HCT116 (cell line): ENCODE data around the gene SARM1. TPM values are rescaled to one million over a fixed set of nuclear protein-coding genes. Genes with fewer than 3 reads are reported as not detected.

Experiments
- ATAC-seq: fragments of 200-7000 bp; cut with Tn5 transposase; 2 replicates; pipeline ENCODE4 v1.9.1; 2020; ENCODE audit warnings: mild to moderate bottlenecking, moderate library complexity
- BruUV-seq: library from RNA; stranded (reverse); fragments of 400-500 nt; replicated peaks from 2 replicates; lab custom pipeline; 2021; lab: Mats Ljungman, UMichigan
- CTCF ChIA-PET: fragments of 300-600 bp; sonication (Branson Sonifier 250); formaldehyde crosslinking; loops from one replicate; lab custom pipeline; 2021; ENCODE audit warnings: antibody characterized with exemption; lab: Charles Lee
- POLR2A ChIA-PET: fragments of 300-600, 350-600 bp; sonication (Branson Sonifier 250); formaldehyde crosslinking; loops from one replicate; lab custom pipeline; 2021; ENCODE audit warnings: antibody characterized with exemption; lab: Charles Lee
- RAD21 ChIA-PET, 2 experiments: fragments of 300-600 bp; sonication (Branson Sonifier 250); formaldehyde crosslinking; loops; one replicate each; lab custom pipeline; 2023; ENCODE audit warnings: low total read pairs in 2 of 2; ENCODE audit not compliant: uncharacterized antibody in 2 of 2, unreplicated experiment in 2 of 2, low non-redundant PET in 1 of 2; lab: Charles Lee
- DNase-seq: peaks from one replicate; pipeline ENCODE4 v3.0.0-alpha.2; 2010; ENCODE audit warnings: low read depth, low spot score
- H2AFZ ChIP-seq: fragments of 200-600 bp; shearing (Covaris generic), sonication (generic); 2 replicates; pipeline ENCODE4 v1.6.1; 2017; ENCODE audit warnings: low read depth, mixed run types, mixed read lengths, antibody characterized with exemption, low read length; ENCODE audit not compliant: poor library complexity, severe bottlenecking
- H3K27ac ChIP-seq: 2 replicates; pipeline ENCODE4 v1.5.1; 2012; ENCODE audit warnings: low read depth, low read length
- H3K27me3 ChIP-seq: fragments of 200-600 bp; sonication (generic); 2 replicates; pipeline ENCODE4 v1.6.1; 2016; ENCODE audit warnings: mixed run types, low read length, mixed read lengths; ENCODE audit not compliant: insufficient read depth
- H3K36me3 ChIP-seq, 2 experiments: fragments of 200-500 bp in 1 of 2; fragments of 200-600 bp in 1 of 2; sonication (Bioruptor generic) in 1 of 2; sonication (generic) in 1 of 2; 2 replicates each; pipeline versions ENCODE4 v1.5.1 to v1.6.1; 2014 to 2016; ENCODE audit warnings: low read length in 2 of 2, inconsistent platforms in 1 of 2, mixed read lengths in 1 of 2, mixed run types in 1 of 2; ENCODE audit not compliant: insufficient read depth in 2 of 2, control insufficient read depth in 1 of 2
- H3K4me1 ChIP-seq, 2 experiments: fragments of 200-600 bp in 1 of 2; sonication (generic) in 1 of 2; 2 replicates each; pipeline versions ENCODE4 v1.5.1 to v1.6.1; 2012 to 2017; ENCODE audit warnings: low read length in 2 of 2, inconsistent platforms in 1 of 2, mild to moderate bottlenecking in 1 of 2, mixed read lengths in 1 of 2, mixed run types in 1 of 2, moderate library complexity in 1 of 2; ENCODE audit not compliant: insufficient read depth in 2 of 2, control insufficient read depth in 1 of 2
- H3K4me2 ChIP-seq: fragments of 200-600 bp; sonication (generic); 2 replicates; pipeline ENCODE4 v1.6.1; 2017; ENCODE audit warnings: mixed run types, low read length, mixed read lengths
- H3K4me3 ChIP-seq, 2 experiments: fragments of 200-600 bp in 1 of 2; sonication (generic) in 1 of 2; replicated peaks in 1 of 2; 2 replicates each; pipeline ENCODE4 v1.5.1; 2011 to 2016; ENCODE audit warnings: low read length in 2 of 2, control low read depth in 1 of 2, low read depth in 1 of 2, mild to moderate bottlenecking in 1 of 2, mixed read lengths in 1 of 2, mixed run types in 1 of 2
- H3K79me2 ChIP-seq: fragments of 200-600 bp; sonication (generic); 2 replicates; pipeline ENCODE4 v1.6.1; 2017; ENCODE audit warnings: mild to moderate bottlenecking, mixed run types, low read length, moderate library complexity, mixed read lengths; ENCODE audit not compliant: insufficient read depth
- H3K9ac ChIP-seq: fragments of 200-600 bp; sonication (generic); 2 replicates; pipeline ENCODE4 v1.6.1; 2016; ENCODE audit warnings: low read length, mixed read lengths
- H3K9me2 ChIP-seq: fragments of 200-600 bp; sonication (generic), shearing (Covaris generic); 2 replicates; pipeline ENCODE4 v1.6.1; 2017; ENCODE audit warnings: mixed run types, mild to moderate bottlenecking, moderate library complexity; ENCODE audit not compliant: insufficient read depth
- H3K9me3 ChIP-seq, 2 experiments: fragments of 200-500 bp in 1 of 2; fragments of 200-600 bp in 1 of 2; sonication (Bioruptor generic) in 1 of 2; sonication (generic) in 1 of 2; 2 replicates each; pipeline ENCODE4 v1.6.1; 2014 to 2017; ENCODE audit warnings: low read length in 2 of 2, mixed read lengths in 2 of 2, inconsistent platforms in 1 of 2, low read depth in 1 of 2, mild to moderate bottlenecking in 1 of 2, mixed run types in 1 of 2, moderate library complexity in 1 of 2; ENCODE audit not compliant: control insufficient read depth in 1 of 2, insufficient read depth in 1 of 2
- H4K20me1 ChIP-seq: fragments of 200-600 bp; sonication (generic), shearing (Covaris generic); 2 replicates; pipeline ENCODE4 v1.6.1; 2017; ENCODE audit warnings: mixed run types, mild to moderate bottlenecking, moderate library complexity; ENCODE audit not compliant: insufficient read depth
- CBX3 ChIP-seq: IDR thresholded peaks from 2 replicates; pipeline ENCODE4 v1.6.1; 2012; ENCODE audit warnings: low read depth
- EGR1 ChIP-seq: IDR thresholded peaks from 2 replicates; pipeline ENCODE4 v1.6.1; 2012; ENCODE audit warnings: low read depth
- EZH2 ChIP-seq: fragments of 200-600 bp; sonication (generic); IDR thresholded peaks from 2 replicates; pipeline ENCODE4 v1.6.1; 2017; ENCODE audit warnings: antibody characterized with exemption, mixed run types
- POLR2A ChIP-seq: IDR thresholded peaks from 2 replicates; pipeline ENCODE4 v1.7.0; 2011; ENCODE audit warnings: borderline replicate concordance; ENCODE audit not compliant: insufficient read depth, insufficient read length; ENCODE audit errors: extremely low read depth
- SIN3A ChIP-seq: IDR thresholded peaks from 2 replicates; pipeline ENCODE4 v1.6.1; 2012; ENCODE audit warnings: low read depth
- SRF ChIP-seq: IDR thresholded peaks from 2 replicates; pipeline ENCODE4 v1.6.1; 2012; ENCODE audit warnings: low read depth
- ZFX ChIP-seq: fragments of 450-650 bp; IDR thresholded peaks from 2 replicates; pipeline ENCODE4 v1.6.1; 2017
- intact Hi-C: fragments of 100-400 bp; cut with micrococcal nuclease; formaldehyde crosslinking; loops from 2 replicates; pipeline ENCODE4 v1.10.0; 2022
- total RNA-seq: library from RNA; stranded (reverse); gene quantifications from one replicate; pipeline ENCODE4 v1.2.1, GENCODE V29; 2021; ENCODE audit not compliant: unreplicated experiment
- TF ChIP-seq, protein P1 (sequence below): IDR thresholded peaks from 2 replicates; pipeline ENCODE4 v1.6.1; 2011; ENCODE audit warnings: mild to moderate bottlenecking, low read length, moderate library complexity; ENCODE audit not compliant: insufficient replicate concordance; ENCODE audit errors: extremely low read depth
- TF ChIP-seq, protein P2 (sequence below), 3 experiments: fragments of 200-600 bp in 1 of 3; sonication (generic) in 1 of 3; IDR thresholded peaks in 2 of 3; conservative IDR thresholded peaks in 1 of 3; 2 replicates each; pipeline ENCODE4 v1.5.1; 2012 to 2017; ENCODE audit warnings: low read depth in 2 of 3, low read length in 2 of 3, antibody characterized with exemption in 1 of 3, borderline replicate concordance in 1 of 3, control low read depth in 1 of 3, mild to moderate bottlenecking in 1 of 3, mixed read lengths in 1 of 3, mixed run types in 1 of 3, moderate library complexity in 1 of 3; ENCODE audit not compliant: insufficient read depth in 1 of 3
- TF ChIP-seq, protein P3 (sequence below): IDR thresholded peaks from 2 replicates; pipeline ENCODE4 v1.6.1; 2012

The SARM1 gene
- total RNA-seq, 1 experiment from 2014 or later: 1.3 TPM

DNA sequence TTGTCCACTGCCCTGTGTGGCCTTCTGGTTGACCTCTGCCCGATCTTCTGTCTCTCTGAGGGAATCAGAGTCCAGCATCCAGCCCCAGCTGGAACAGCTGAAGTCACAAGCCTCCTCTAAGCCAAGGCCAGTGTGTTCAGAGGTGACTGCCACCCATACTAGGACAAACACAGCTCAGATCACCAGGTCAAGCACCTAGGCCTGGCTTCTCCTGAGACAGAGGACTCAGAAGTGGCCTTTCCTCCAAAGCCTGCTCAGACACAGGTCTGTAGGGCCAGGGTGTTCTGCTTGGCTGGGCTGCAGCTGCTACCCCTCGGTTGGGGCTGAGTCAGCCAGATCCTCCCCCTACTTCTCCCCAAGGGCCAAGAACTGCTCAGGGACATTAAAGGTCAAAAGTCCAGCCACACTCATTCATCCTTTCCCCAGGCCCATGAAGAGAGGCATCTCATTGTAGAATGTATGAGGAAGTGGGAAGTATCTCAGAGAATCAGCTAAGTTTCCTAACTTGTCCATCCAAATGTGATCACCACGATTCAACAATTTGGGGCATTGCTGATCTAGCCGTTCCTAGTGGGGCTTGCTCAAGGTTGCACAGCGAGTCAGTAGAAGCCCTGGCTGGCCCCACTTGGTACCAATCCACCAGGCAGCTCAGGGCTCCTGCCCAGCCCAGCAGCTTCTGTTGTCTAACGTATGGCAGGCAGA is 26.9 kb downstream of the SARM1 start (continued):
- TF ChIP-seq, protein P1, sequence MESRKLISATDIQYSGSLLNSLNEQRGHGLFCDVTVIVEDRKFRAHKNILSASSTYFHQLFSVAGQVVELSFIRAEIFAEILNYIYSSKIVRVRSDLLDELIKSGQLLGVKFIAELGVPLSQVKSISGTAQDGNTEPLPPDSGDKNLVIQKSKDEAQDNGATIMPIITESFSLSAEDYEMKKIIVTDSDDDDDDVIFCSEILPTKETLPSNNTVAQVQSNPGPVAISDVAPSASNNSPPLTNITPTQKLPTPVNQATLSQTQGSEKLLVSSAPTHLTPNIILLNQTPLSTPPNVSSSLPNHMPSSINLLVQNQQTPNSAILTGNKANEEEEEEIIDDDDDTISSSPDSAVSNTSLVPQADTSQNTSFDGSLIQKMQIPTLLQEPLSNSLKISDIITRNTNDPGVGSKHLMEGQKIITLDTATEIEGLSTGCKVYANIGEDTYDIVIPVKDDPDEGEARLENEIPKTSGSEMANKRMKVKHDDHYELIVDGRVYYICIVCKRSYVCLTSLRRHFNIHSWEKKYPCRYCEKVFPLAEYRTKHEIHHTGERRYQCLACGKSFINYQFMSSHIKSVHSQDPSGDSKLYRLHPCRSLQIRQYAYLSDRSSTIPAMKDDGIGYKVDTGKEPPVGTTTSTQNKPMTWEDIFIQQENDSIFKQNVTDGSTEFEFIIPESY: no peak
- TF ChIP-seq CBX3: no peak
- TF ChIP-seq POLR2A: no peak
- TF ChIP-seq ZFX: no peak
- TF ChIP-seq, protein P2, sequence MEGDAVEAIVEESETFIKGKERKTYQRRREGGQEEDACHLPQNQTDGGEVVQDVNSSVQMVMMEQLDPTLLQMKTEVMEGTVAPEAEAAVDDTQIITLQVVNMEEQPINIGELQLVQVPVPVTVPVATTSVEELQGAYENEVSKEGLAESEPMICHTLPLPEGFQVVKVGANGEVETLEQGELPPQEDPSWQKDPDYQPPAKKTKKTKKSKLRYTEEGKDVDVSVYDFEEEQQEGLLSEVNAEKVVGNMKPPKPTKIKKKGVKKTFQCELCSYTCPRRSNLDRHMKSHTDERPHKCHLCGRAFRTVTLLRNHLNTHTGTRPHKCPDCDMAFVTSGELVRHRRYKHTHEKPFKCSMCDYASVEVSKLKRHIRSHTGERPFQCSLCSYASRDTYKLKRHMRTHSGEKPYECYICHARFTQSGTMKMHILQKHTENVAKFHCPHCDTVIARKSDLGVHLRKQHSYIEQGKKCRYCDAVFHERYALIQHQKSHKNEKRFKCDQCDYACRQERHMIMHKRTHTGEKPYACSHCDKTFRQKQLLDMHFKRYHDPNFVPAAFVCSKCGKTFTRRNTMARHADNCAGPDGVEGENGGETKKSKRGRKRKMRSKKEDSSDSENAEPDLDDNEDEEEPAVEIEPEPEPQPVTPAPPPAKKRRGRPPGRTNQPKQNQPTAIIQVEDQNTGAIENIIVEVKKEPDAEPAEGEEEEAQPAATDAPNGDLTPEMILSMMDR (IDR thresholded peaks at IDR 0.05 in 2 of 3, conservative IDR thresholded peaks at IDR 0.05 in 1 of 3; ENCODE audit: borderline replicate concordance in 1 of 3, insufficient read depth in 1 of 3, low read depth in 2 of 3, low read length in 2 of 3): no peak
- TF ChIP-seq EZH2: no peak
- no peak for TF ChIP-seq EGR1
- no peak for TF ChIP-seq SIN3A

DNA sequence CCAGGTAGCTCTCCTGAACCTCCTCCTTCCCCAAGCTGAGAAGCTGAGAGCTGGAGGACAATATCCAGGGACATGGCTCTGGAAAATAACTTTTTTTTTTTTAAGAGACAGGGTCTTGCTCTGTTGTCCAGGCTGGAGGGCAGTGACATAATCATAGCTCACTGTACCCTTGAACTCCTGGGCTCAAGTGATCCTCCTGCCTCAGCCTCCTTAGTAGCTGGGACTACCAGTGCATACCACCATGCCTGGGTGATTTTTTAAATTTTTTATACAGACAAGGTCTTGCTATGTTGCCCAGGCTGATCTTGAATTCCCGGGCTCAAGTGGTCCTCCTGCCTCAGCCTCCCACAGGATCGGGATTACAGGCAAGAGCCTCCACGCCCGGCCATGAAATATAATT is 28.3 kb downstream of the SARM1 start:
- H3K4me3 ChIP-seq: no peak overlapping the region
- TF ChIP-seq, protein P1: no peak
- TF ChIP-seq, protein P2 (IDR thresholded peaks at IDR 0.05 in 2 of 3, conservative IDR thresholded peaks at IDR 0.05 in 1 of 3; ENCODE audit: borderline replicate concordance in 1 of 3, insufficient read depth in 1 of 3, low read depth in 2 of 3, low read length in 2 of 3): no peak
- TF ChIP-seq, protein P3, sequence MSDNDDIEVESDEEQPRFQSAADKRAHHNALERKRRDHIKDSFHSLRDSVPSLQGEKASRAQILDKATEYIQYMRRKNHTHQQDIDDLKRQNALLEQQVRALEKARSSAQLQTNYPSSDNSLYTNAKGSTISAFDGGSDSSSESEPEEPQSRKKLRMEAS: no peak
- TF ChIP-seq SRF: no peak
- POLR2A ChIA-PET: no interaction called here
- peaks cover 20 to 24% of the 10 kb centered on the region in 2 experiments; a peak in 3 of 4 replicates for H3K36me3 ChIP-seq
- no peak overlapping the region for H2AFZ ChIP-seq
- no TSS peak for BruUV-seq
- no peak overlapping the region for H3K27ac ChIP-seq
- no peaks in the 10 kb centered on the region for H4K20me1 ChIP-seq
- no peaks in the 10 kb centered on the region for H3K9me2 ChIP-seq
- intact Hi-C loops: no loop called here
- peaks cover 0 to under 1% of the 10 kb centered on the region in 2 experiments; a peak in 1 of 4 replicates for H3K4me1 ChIP-seq
- RAD21 ChIA-PET: no interaction called here
- H3K27me3 ChIP-seq: no peaks in the 10 kb centered on the region
- no peak overlapping the region for H3K4me2 ChIP-seq
- CTCF ChIA-PET: no interaction called here
- H3K9ac ChIP-seq: no peak overlapping the region
- no peaks in the 10 kb centered on the region for H3K9me3 ChIP-seq
- H3K79me2 ChIP-seq: peaks cover 3% of the 10 kb centered on the region; the same call in 1 of the 2 replicates
- ATAC-seq (no peak), DNase-seq (no peak)
